NCI-H524 treated with DMSO at 0.1 percent for 48 hours (cell line): ENCODE data around the gene SLC24A4.

Experiments
- DNase-seq: peaks from one replicate; lab custom pipeline; 2025; lab: John Stamatoyannopoulos, UW

SLC24A4 gene

GRCh38 chr14:92323011-92323915 lies at the start of gene SLC24A4:
SLC24A4 (plus strand) TSS chr14:92323165; CDS start chr14:92323831, 666 bp downstream.
- no peak for DNase-seq

- no peak for DNase-seq
Measured at GRCh38 chr14:92273166-92273565, 49.8 kb upstream of the SLC24A4 start.

DNA sequence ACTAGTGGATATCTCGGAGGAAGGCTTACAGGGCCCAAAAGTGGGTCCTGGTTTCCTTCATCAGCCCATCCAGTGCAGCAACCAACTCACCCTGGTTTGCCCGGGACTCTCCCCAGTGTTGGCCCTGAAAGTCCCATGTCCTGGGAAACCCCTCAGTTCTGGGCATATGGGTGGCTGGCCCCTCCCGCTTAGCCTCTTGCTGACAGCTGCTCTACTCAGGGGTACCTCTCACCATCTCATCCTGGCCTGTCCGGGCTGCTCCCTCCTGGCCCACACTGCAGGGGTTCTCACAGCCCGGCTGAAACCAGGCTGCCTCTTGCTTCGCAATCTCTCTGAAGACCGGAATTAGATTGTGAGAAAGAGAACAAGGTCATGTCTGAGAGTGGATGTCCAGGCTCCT lies 48.9 kb upstream of the SLC24A4 start:
- no peak for DNase-seq

GRCh38 chr14:92276074-92276473 lies 46.9 kb upstream of the SLC24A4 start:
- no peak for DNase-seq

- no peak for DNase-seq
Measured at GRCh38 chr14:92277031-92277430, 45.9 kb upstream of the SLC24A4 start.

DNA sequence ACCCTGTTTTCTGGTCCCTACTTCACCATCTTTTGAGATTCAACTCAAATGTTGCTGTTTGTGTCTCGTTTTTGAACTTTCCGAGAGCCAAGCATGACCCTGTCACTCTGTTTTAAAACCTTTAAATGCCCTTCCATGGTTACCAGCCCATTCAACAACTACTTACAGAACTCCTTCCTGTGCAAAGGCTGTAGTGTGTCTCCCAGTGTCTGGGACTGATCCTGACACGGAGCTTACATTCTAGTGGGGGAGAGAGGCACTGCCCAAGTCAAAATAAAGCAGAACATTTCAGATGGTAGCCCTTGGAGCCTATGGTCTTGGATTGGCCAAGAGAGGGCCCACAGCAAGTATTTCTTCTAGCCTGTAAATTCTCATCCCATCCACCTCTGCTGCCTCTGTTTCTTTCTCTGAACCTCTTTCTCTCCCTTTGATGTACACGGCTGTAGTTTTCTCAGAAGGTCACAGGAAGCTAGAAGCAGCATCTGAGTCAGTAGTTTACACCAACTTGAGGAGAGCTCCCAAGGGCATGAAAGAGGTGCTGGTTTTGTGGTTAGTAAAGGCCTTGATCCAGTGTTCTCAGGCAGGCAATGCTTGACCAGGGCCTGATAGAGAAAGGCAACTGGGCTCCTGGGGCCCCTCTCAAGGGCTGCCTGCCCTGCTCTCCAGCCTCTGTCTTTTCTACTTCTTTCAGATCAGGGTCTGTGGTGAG lies 42.3 kb upstream of the SLC24A4 start:
- DNase-seq: no peak

DNA sequence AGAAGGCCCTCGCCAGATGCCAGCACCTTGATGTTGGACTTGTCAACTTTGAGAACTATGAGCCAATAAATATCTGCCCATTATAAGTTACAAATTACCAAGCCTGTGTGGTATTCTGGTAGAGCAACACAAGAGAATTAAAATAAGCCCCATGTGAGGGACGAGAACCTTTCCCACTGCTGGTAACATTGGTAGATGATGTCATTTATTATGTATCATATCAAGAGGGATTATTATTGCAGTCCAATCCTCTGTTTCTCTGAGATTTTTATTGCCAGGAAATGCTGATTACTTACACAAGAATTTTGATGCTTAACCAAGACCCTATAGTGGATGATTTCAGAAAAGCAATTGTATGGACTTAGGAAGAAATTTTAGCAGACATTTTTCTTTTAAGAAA lies 40.3 kb upstream of the SLC24A4 start:
- no peak for DNase-seq

GRCh38 chr14:92285311-92285710 lies 37.7 kb upstream of the SLC24A4 start:
- DNase-seq: no peak

GRCh38 chr14:92287987-92288386 lies 35.0 kb upstream of the SLC24A4 start:
- DNase-seq: no peak

- no peak for DNase-seq
Measured at GRCh38 chr14:92288994-92289660, 33.8 kb upstream of the SLC24A4 start.

GRCh38 chr14:92292673-92293072 lies 30.3 kb upstream of the SLC24A4 start:
- DNase-seq: no peak

- DNase-seq: no peak
Measured at GRCh38 chr14:92294506-92294905, 28.5 kb upstream of the SLC24A4 start.

DNA sequence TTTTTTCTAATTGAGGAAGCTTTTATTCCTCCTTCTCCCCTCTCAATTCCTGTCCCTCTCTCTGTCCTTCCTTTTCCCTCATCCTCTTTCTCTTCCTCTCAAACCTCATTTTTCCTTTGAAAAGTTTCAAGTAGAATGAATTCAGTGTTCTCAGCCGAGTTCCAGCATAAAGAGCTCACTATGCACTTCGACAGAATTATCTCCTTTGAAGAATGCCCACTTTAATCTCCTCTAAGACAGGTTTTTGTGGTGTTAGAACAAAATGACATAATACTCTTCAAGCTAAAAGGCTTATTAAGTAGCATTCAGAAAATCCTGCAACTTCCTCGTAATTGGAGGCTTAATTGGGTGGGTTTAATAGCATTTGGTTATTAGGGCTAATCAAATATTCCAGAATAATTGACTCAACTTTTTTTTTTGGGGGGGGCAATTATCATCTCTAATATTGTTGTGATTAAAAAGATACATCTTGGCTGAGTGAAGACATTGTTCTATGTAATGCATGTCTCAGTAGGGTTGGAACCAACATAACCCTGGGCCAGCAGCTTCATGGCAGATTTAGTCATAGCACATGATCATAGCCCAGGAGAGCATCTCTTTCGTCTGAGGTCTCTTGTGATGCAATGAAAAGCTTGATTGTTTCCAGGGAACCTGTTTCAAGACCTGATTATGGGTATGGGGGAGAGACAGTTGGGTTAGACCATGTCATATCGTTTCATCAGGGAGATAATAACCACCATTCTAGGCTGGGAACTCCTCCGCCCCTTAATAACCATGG lies 25.0 kb upstream of the SLC24A4 start:
- no peak for DNase-seq

GRCh38 chr14:92302481-92302880 lies 20.5 kb upstream of the SLC24A4 start:
- DNase-seq: no peak

DNA sequence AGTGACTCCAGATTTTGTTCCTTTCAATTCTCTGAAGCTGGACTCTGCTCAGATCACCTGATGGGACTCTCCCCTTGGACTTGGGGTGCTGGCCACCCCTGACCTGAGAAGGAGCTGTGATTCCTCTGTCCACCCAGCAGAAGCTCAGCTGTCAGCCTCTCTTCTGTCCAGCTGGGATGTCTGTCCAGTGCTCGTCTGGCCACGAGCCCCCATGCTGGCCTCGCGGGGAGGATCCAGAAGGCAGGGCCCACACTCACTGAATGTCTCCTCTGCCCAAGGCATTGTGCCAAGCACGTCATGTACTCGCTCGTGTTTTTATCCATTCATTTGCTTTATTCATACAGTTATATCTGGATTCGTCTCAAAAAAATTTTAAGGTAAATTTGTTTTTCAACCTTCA lies 14.2 kb upstream of the SLC24A4 start:
- no peak for DNase-seq

DNA sequence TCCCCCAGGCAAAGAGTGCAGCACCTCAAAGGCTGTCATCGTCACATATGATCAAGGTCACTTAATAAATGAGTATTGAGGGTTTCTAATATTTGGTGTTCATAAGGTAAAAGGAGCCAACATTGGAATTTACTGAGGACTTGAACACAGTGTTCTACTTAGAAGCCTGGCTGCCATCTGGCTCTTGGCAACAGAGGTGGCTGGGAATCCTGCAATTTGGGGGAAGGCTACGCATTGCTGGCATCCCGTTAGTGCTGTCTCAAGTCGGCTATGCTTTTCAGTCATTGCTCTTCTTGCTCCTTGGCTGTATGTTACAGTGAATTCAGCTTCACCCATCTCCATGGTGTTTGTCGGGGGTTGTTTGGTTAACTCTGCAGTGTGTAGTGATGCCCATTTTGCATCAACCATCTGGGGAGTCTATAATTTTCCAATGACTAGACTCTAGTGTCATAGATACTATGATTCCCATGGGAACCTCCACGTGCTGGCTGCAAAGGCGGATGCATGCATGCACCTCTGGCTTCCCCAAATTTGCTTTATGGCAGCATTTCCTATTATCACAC lies 12.9 kb upstream of the SLC24A4 start:
- DNase-seq: no peak

GRCh38 chr14:92310776-92311375 lies 12.1 kb upstream of the SLC24A4 start:
- DNase-seq: no peak

DNA sequence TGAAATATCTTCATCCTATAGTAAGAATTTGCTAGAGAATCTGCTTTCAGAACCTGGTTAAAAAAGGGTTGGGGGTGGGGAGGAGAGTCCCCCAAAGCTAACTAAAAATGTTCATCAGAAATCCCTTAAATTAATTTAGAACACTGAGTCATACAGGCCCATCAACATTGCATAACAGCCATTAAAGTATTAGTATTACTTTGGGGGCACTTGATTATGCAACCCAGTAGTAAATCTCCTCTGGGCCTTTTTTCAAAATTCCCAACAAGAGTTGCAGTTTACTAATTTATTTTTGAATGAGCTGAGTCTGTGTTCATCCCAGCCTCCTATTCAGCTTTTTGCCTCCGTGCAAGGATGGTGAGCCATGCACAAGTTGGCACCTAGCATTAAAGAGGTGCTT lies 8.8 kb upstream of the SLC24A4 start:
- DNase-seq: no peak

- no peak for DNase-seq
Measured at GRCh38 chr14:92315050-92315805, 7.7 kb upstream of the SLC24A4 start.

- DNase-seq: no peak
Measured at GRCh38 chr14:92316176-92316575, 6.8 kb upstream of the SLC24A4 start.
